ENCODE results near the gene OR2T1.
"Not testable (repeated sequence)": the region's sequence is repeated elsewhere in the genome, so short reads cannot be mapped to it uniquely, and the experiment has no call there.

OR2T1 gene

DNA sequence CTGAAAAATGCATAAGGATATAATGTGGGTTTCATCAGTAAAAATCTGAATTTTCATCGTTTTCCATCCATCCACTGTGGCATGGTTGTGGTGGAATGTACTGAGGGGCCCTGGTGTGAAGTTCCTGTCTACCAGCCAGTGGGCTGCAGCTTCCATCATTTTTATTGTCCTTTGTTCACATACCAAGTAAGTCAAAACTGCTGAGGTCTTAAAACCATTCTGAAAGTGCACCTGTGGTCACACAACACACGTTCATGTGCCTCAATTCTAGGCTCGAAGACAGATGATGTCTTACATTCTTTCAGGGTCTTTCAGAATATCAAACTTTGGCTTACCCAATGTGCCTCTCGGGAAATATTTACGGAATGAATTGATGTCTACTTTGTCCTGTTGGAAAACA, 36.4 kb downstream of the OR2T1 start:
- H3K79me1 ChIP-seq (ENCODE audit: low read depth, low read length); H3K36me3 ChIP-seq (replicated peaks in 1 of 2; ENCODE audit: control insufficient read depth in 2 of 2, insufficient read depth in 2 of 2, low read length in 2 of 2); H2BK120ac ChIP-seq (ENCODE audit: low read depth, low read length); H3K4ac ChIP-seq (ENCODE audit: low read length); H3K4me3 ChIP-seq (ENCODE audit: low read length in 2 of 2); H3K4me2 ChIP-seq (ENCODE audit: insufficient read depth, low read length, poor library complexity, severe bottlenecking); H3K9ac ChIP-seq (ENCODE audit: low read depth, low read length, poor library complexity); H3K27ac ChIP-seq (replicated peaks; ENCODE audit: low read length); DNase-seq (ENCODE audit: low spot score); H2BK12ac ChIP-seq (ENCODE audit: low read length); H3K14ac ChIP-seq (ENCODE audit: low read length); H2BK5ac ChIP-seq (ENCODE audit: low read length); H2AFZ ChIP-seq (ENCODE audit: low read length); H3K9me3 ChIP-seq (replicated peaks in 1 of 2; ENCODE audit: control insufficient read depth in 2 of 2, insufficient read depth in 1 of 2, low read depth in 1 of 2, low read length in 2 of 2); H4K8ac ChIP-seq (ENCODE audit: low read depth, low read length); H3K23ac ChIP-seq (ENCODE audit: low read depth, low read length, poor library complexity); H2BK15ac ChIP-seq (ENCODE audit: low read length); H4K91ac ChIP-seq (ENCODE audit: low read depth, low read length, poor library complexity); H2AK5ac ChIP-seq (ENCODE audit: low read depth, low read length); H3K27me3 ChIP-seq (ENCODE audit: control insufficient read depth in 3 of 3, insufficient read depth in 3 of 3, low read depth in 1 of 3, low read length in 3 of 3); H3K18ac ChIP-seq (ENCODE audit: low read length); H3K4me1 ChIP-seq (ENCODE audit: control insufficient read depth in 2 of 2, insufficient read depth in 1 of 2, low read depth in 1 of 2, low read length in 2 of 2): not testable (repeated sequence)
- WGBS, 2 donors (ENCODE audit: extremely low coverage in 2 of 2, insufficient read length in 2 of 2, insufficient replicate concordance in 1 of 2) = no CpG with 5 or more reads among the region's 5 CpGs

DNA sequence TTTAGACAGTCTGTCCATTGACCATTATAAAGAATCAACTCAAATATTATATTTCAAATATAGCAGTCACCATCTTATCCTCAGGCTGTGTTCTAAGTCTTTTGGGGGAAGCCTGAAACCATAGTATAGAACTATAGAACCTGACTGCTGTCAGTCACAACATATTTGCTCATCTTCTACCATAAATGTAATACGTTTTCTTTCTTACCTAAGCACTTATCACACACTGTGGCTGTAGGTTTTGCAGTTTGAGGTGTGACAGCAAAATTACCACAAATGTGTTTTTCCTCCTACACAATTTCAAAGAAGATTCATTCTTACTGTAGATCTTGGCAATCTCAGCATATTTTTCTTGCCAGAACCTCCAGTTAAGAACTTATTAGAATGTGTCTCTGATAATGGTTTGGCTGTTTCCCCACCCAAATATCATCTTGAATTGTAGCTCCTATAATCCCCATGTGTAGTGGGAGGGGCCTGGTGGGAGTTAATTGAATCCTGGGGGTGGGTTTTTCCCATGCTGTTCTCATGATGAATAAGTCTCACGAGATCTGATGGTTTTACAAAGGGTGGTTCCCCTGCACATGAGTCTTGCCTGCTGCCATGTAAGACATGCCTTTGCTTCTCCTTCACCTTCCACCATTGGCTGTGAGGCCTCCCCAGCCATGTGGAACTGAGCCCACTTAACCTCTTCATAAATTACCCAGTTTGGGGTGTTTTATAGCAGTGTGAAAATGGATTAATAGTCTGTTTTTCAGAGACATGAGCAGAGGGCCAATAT, 39.8 kb downstream of the OR2T1 start:
- not testable (repeated sequence) for H3K4ac ChIP-seq (ENCODE audit: low read length); H3K4me1 ChIP-seq (ENCODE audit: control insufficient read depth in 2 of 2, insufficient read depth in 1 of 2, low read depth in 1 of 2, low read length in 2 of 2); H3K9ac ChIP-seq (ENCODE audit: low read depth, low read length, poor library complexity); H2AFZ ChIP-seq (ENCODE audit: low read length); H2BK12ac ChIP-seq (ENCODE audit: low read length); H3K4me3 ChIP-seq (ENCODE audit: low read length in 2 of 2); H3K18ac ChIP-seq (ENCODE audit: low read length); H2BK5ac ChIP-seq (ENCODE audit: low read length); H3K27me3 ChIP-seq (ENCODE audit: control insufficient read depth in 3 of 3, insufficient read depth in 3 of 3, low read depth in 1 of 3, low read length in 3 of 3); H3K9me3 ChIP-seq (replicated peaks in 1 of 2; ENCODE audit: control insufficient read depth in 2 of 2, insufficient read depth in 1 of 2, low read depth in 1 of 2, low read length in 2 of 2); H4K8ac ChIP-seq (ENCODE audit: low read depth, low read length); H3K4me2 ChIP-seq (ENCODE audit: insufficient read depth, low read length, poor library complexity, severe bottlenecking); H2AK5ac ChIP-seq (ENCODE audit: low read depth, low read length); H3K14ac ChIP-seq (ENCODE audit: low read length); DNase-seq (ENCODE audit: low spot score); H3K27ac ChIP-seq (replicated peaks; ENCODE audit: low read length); H4K91ac ChIP-seq (ENCODE audit: low read depth, low read length, poor library complexity); H3K79me1 ChIP-seq (ENCODE audit: low read depth, low read length); H3K23ac ChIP-seq (ENCODE audit: low read depth, low read length, poor library complexity); H2BK15ac ChIP-seq (ENCODE audit: low read length); H3K36me3 ChIP-seq (replicated peaks in 1 of 2; ENCODE audit: control insufficient read depth in 2 of 2, insufficient read depth in 2 of 2, low read length in 2 of 2); H2BK120ac ChIP-seq (ENCODE audit: low read depth, low read length)
- WGBS, 2 donors (ENCODE audit: extremely low coverage in 2 of 2, insufficient read length in 2 of 2, insufficient replicate concordance in 1 of 2) = no CpG with 5 or more reads among the region's 2 CpGs

DNA sequence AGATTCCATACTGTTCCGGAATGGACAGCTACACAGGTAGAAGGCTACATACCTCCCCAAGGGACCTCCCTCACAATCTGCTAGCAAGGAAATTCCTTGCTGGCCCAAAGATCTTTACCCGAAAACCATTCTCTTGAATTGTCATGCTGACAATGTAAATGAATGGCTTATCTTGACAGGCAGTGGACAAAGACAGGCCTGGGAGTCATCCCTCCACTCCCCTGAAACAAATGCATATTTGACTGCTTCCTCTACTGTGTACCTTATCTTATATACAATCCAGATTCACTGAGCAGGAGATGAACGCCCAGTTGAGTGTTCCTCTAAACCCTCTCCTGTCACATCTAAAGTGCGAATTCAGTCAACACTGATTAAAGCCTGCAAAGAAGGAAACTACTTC, 41.8 kb downstream of the OR2T1 start:
- not testable (repeated sequence) for H2BK5ac ChIP-seq (ENCODE audit: low read length); H2BK12ac ChIP-seq (ENCODE audit: low read length); H2BK15ac ChIP-seq (ENCODE audit: low read length); H3K79me1 ChIP-seq (ENCODE audit: low read depth, low read length); H4K8ac ChIP-seq (ENCODE audit: low read depth, low read length); H3K4me1 ChIP-seq (ENCODE audit: control insufficient read depth in 2 of 2, insufficient read depth in 1 of 2, low read depth in 1 of 2, low read length in 2 of 2); H2AFZ ChIP-seq (ENCODE audit: low read length); H3K9me3 ChIP-seq (replicated peaks in 1 of 2; ENCODE audit: control insufficient read depth in 2 of 2, insufficient read depth in 1 of 2, low read depth in 1 of 2, low read length in 2 of 2); H3K9ac ChIP-seq (ENCODE audit: low read depth, low read length, poor library complexity); H2BK120ac ChIP-seq (ENCODE audit: low read depth, low read length); H3K36me3 ChIP-seq (replicated peaks in 1 of 2; ENCODE audit: control insufficient read depth in 2 of 2, insufficient read depth in 2 of 2, low read length in 2 of 2); H2AK5ac ChIP-seq (ENCODE audit: low read depth, low read length); H3K14ac ChIP-seq (ENCODE audit: low read length); DNase-seq (ENCODE audit: low spot score); H3K23ac ChIP-seq (ENCODE audit: low read depth, low read length, poor library complexity); H3K27me3 ChIP-seq (ENCODE audit: control insufficient read depth in 3 of 3, insufficient read depth in 3 of 3, low read depth in 1 of 3, low read length in 3 of 3); H3K27ac ChIP-seq (replicated peaks; ENCODE audit: low read length); H4K91ac ChIP-seq (ENCODE audit: low read depth, low read length, poor library complexity); H3K4me2 ChIP-seq (ENCODE audit: insufficient read depth, low read length, poor library complexity, severe bottlenecking); H3K18ac ChIP-seq (ENCODE audit: low read length); H3K4me3 ChIP-seq (ENCODE audit: low read length in 2 of 2); H3K4ac ChIP-seq (ENCODE audit: low read length)
- WGBS, 2 donors (ENCODE audit: extremely low coverage in 2 of 2, insufficient read length in 2 of 2, insufficient replicate concordance in 1 of 2) = no CpG with 5 or more reads among the region's 4 CpGs

DNA sequence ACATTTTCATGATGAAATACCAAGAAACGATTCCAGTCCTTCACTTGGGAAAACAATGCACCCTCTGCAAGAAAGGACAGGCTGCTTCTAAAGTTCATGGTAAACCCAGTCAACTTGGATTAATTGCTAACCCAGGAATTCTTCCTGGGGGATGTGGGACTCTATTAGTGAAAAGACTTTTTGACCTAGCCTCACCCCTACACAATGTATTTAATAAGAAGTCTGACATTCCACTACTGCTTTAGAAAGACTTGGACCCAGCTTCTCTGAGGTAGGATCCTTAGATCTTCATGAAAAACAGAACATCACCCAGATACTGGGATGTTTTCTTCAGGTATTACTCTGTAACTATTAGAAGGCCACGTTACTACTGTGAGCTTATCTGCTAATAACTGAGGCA, 42.6 kb downstream of the OR2T1 start, which contains the start of gene OR2T2:
Gene OR2T2, plus strand, starts transcription at position 239 of the 400 bp plus-strand sequence. CDS start 7,161 bp downstream, outside the sequence.
- not testable (repeated sequence) for H3K18ac ChIP-seq (ENCODE audit: low read length); H3K14ac ChIP-seq (ENCODE audit: low read length); H3K27me3 ChIP-seq (ENCODE audit: control insufficient read depth in 3 of 3, insufficient read depth in 3 of 3, low read depth in 1 of 3, low read length in 3 of 3); H2BK12ac ChIP-seq (ENCODE audit: low read length); H3K79me1 ChIP-seq (ENCODE audit: low read depth, low read length); H4K8ac ChIP-seq (ENCODE audit: low read depth, low read length); H3K9ac ChIP-seq (ENCODE audit: low read depth, low read length, poor library complexity); H2AK5ac ChIP-seq (ENCODE audit: low read depth, low read length); DNase-seq (ENCODE audit: low spot score); H4K91ac ChIP-seq (ENCODE audit: low read depth, low read length, poor library complexity); H3K27ac ChIP-seq (replicated peaks; ENCODE audit: low read length); H2BK15ac ChIP-seq (ENCODE audit: low read length); H3K4me2 ChIP-seq (ENCODE audit: insufficient read depth, low read length, poor library complexity, severe bottlenecking); H3K23ac ChIP-seq (ENCODE audit: low read depth, low read length, poor library complexity); H2AFZ ChIP-seq (ENCODE audit: low read length); H3K4ac ChIP-seq (ENCODE audit: low read length); H2BK120ac ChIP-seq (ENCODE audit: low read depth, low read length); H3K4me1 ChIP-seq (ENCODE audit: control insufficient read depth in 2 of 2, insufficient read depth in 1 of 2, low read depth in 1 of 2, low read length in 2 of 2); H2BK5ac ChIP-seq (ENCODE audit: low read length); H3K9me3 ChIP-seq (replicated peaks in 1 of 2; ENCODE audit: control insufficient read depth in 2 of 2, insufficient read depth in 1 of 2, low read depth in 1 of 2, low read length in 2 of 2); H3K36me3 ChIP-seq (replicated peaks in 1 of 2; ENCODE audit: control insufficient read depth in 2 of 2, insufficient read depth in 2 of 2, low read length in 2 of 2)
- no CpG with 5 or more reads among the region's 2 CpGs for WGBS, 2 donors (ENCODE audit: extremely low coverage in 2 of 2, insufficient read length in 2 of 2, insufficient replicate concordance in 1 of 2)
- peak within 1 kb of the TSS in 1 of 2 donors; percentile 9 for H3K4me3 ChIP-seq (ENCODE audit: low read length in 2 of 2)

All from neuronal stem cell (in vitro differentiated cells).